Superior temporal gyrus (tissue), 1 donor: Measurements from ENCODE around the gene SMTN.
"Not testable (repeated sequence)": the region's sequence is repeated elsewhere in the genome, so short reads cannot be mapped to it uniquely, and the experiment has no call there.

Experiments used
- DNase-seq: peaks from one replicate; pipeline ENCODE4 v3.0.0-alpha.2; 2016; ENCODE audit errors: extremely low spot score

Gene SMTN

GRCh38 chr22:31090217-31091085 is 9.3 kb downstream of the SMTN start:
- DNase-seq, result no peak

GRCh38 chr22:31091106-31091975 is 10.2 kb downstream of the SMTN start:
- DNase-seq, result no peak

- DNase-seq, result no peak
Observed at GRCh38 chr22:31092161-31092560, 11.0 kb downstream of the SMTN start.

- DNase-seq, result peak; percentile 28
Observed at GRCh38 chr22:31093086-31093850, 12.2 kb downstream of the SMTN start.

- DNase-seq, result no peak
Observed at GRCh38 chr22:31094021-31094551, 13.0 kb downstream of the SMTN start.

GRCh38 chr22:31094741-31095140 is 13.6 kb downstream of the SMTN start:
- DNase-seq, result no peak

GRCh38 chr22:31095637-31096249 is 14.6 kb downstream of the SMTN start:
- DNase-seq, result no peak

GRCh38 chr22:31096657-31097279 is 15.7 kb downstream of the SMTN start:
- DNase-seq, result no peak

GRCh38 chr22:31097539-31097938 is 16.4 kb downstream of the SMTN start:
- not testable (repeated sequence) for DNase-seq

- no peak for DNase-seq
Observed at GRCh38 chr22:31097941-31098631, 17.0 kb downstream of the SMTN start.

- DNase-seq, result no peak
Observed at GRCh38 chr22:31098632-31099110, 17.6 kb downstream of the SMTN start.

- DNase-seq, result no peak
Observed at GRCh38 chr22:31099386-31099785, 18.3 kb downstream of the SMTN start.

- no peak for DNase-seq
Observed at GRCh38 chr22:31099841-31100761, 19.0 kb downstream of the SMTN start.

GRCh38 chr22:31100762-31101525 is 19.8 kb downstream of the SMTN start:
- no peak for DNase-seq

- DNase-seq, result no peak
Observed at GRCh38 chr22:31102441-31103081, 21.4 kb downstream of the SMTN start.

- DNase-seq, result no peak
Observed at GRCh38 chr22:31103111-31103510, 22.0 kb downstream of the SMTN start.

- no peak for DNase-seq
Observed at GRCh38 chr22:31103899-31104694, 23.0 kb downstream of the SMTN start.
